Left lobe of liver (tissue), 2 donors: ENCODE results near the gene TMEM150A. TPM values are rescaled to one million over a fixed set of nuclear protein-coding genes. Genes with fewer than 3 reads are reported as not detected.
A peak's percentile ranks its signal among the peaks of the same experiment; 100 is the strongest.
"Not testable (repeated sequence)": the region's sequence is repeated elsewhere in the genome, so short reads cannot be mapped to it uniquely, and the experiment has no call there.

Source experiments
- ATAC-seq: fragments of 200-7000 bp; cut with Tn5 transposase; one replicate; pipeline ENCODE4 v1.9.1; 2020; ENCODE audit warnings: mild to moderate bottlenecking, moderate library complexity
- DNase-seq: peaks from one replicate; pipeline ENCODE4 v3.0.0-alpha.2; 2020; ENCODE audit warnings: low spot score
- total RNA-seq: library from RNA; stranded (reverse); gene quantifications from one replicate; pipeline ENCODE4 v1.2.1, GENCODE V29; 2021
- donor health status: DM: no; HTN: no; CAD: no; lungs with moderate emphysema.
- donor health status: DM: no; HTN: yes; CAD: no.

Gene TMEM150A
- total RNA-seq, 1 donor from 2014 or later = 20.0 TPM

DNA sequence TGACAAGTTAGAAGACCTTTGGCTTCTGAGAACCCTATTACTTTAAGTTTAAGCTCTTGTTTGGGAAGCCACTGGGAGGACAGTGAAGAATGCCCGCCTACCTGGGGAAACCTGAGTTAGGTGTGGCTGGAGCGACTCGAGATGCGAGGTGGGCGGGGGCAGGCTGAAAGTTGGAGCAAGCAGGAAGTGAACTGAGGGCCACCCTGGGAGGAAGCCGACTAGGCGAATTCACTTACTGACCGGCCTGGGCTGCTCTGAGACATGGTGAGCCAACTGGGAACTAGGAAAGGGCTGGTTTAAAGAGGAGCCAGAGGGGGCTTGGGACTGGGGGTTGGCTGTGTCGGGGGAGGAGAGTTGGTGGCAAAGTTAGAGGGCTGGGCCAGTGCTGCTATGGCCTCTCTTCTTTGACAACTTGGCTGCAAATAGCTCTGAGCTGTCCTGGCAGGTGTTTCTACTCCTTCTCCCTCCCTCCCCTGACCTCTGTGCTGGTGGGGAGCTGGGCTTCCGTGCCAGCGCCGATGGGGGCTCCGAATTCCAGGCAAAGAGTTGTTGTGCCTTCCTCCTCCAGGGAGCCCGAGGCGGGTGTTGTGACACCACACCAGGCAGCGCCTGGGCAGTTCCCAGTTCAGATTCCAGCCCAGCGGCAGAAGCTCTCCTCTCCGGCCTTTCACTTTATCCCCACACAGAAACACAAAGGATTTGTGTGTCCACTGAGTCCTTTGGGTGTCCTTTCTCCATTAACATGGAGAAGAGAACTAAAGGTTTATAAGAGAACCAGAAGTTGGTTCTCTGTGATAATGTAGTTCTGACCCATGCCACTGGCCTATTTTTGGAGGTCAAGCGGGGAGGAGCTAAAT lies 24.9 kb downstream of the TMEM150A start, which contains the start of gene VAMP8:
Gene VAMP8 (plus strand): TSS at position 201 of the 857 bp plus-strand sequence. CDS start 61 bp downstream, at position 262.
- ATAC-seq = peak; percentile 83
- DNase-seq = peak; percentile 75

DNA sequence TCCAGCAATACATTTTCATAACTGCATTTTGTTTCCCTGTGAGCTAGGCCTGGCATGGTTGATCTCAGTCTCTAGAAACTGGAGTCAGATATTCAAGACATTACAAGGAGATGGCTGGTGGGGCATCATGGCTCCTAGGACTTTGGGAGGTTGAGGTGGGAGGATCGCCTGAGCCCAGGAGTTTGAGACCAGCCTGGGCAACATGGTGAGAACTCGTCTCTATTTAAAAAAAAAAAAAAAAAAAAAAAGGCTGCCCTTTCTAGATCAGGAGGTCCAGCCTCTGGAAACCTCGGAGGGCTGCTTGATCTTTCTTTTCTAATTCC lies 25.5 kb downstream of the TMEM150A start:
- ATAC-seq (no peak), DNase-seq (no peak)

DNA sequence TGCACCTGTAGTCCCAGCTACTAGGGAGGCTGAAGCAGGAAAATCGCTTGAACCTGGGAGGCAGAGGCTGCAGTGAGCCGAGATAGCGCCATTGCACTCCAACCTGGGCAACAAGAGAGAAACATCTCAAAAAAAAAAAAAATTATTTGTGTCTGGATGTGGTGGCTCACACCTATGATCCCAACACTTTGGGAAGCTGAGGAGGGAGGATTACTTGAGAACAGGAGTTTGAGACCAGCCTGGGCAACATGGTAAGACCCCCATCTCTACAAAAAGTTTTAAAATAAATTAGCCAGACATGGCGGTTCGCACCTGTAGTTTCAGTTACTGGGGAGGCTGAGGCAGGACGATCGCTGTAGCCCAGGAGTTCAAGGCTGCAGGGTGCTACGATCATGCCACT lies 26.8 kb downstream of the TMEM150A start:
- no peak for DNase-seq
- ATAC-seq = no peak

DNA sequence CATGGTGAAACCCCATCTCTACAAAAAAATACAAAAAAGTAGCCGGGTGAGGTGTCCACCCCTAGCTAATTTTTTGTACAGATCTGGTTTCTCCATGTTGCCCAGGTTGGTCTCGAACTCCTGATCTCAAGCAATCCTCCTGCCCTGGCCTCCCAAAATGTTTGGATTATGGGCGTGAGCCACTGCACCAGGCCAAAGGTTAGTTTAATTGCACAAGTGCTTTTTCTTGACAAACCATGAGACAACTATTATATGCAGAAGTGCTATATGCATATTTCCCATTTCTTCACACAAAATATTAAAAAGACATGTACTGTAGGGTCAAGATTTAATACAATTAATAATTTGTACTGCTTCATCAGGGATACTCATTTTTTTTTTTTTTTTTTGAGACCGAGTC lies 36.2 kb downstream of the TMEM150A start:
- ATAC-seq = no peak
- no peak for DNase-seq

DNA sequence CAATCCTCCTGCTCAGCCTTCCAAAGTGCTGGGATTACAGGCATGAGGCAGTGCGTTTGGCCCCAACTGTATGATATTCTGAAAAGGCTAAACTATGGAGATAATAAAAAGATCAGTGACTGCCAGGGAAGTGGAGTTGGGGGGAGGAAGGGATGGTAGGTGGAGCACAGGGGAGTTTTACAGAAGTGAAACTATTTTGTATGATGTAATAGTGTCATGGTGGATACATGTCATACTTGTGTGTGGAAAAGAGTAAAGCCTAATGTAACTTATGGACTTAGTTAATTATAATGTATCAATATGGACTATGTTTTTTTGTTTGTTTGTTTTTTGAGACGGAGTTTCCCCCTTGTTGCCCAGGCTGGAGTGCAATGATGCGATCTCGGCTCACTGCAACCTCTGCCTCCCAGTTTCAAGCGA lies 38.3 kb downstream of the TMEM150A start:
- ATAC-seq = no peak
- no peak for DNase-seq

DNA sequence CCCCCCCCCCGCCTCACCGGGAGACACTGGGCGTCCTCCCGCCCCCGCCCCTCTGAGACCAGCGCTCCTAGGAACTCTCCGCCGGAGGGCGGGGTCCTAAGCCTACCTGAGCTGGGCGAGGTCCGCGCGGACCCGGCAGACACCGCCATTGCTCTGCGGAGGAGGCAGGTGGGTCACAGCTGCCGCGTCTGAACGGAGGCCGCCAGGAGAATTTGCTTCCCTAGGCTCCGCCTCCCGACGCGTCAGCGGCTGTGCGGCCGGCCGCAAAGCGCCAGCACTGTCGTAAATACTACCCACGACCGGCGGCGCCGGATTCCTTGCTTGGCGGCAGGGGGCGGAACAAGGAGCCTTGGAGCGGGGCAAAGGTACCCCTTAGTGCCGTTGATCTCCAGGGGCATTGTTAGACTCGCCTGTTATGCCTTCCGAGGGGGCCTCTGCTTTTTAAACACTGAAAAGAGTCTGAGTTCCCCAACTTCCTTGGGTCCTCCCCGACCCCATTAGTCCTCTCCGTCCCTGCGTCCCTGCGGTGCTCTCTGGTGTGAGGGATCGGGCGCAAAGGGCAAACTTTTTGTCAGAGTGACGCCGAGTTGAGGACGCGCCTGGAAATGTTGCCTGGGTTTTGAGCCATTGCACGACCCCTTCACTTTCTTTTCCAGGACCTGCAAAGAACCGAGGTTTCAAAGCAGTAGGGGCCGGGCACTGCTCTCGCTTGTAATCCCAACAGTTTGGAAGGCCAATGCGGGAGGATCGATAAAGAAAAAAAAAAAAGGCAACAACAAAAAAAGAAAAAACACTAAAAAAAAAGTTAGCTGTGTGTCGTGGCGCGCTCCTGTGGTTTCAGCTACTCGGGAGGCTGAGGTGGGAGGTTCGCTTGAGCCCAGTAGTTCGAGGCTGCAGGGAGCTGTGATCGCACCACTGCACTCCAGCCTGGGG lies 41.0 kb downstream of the TMEM150A start, which contains the start of gene GGCX:
Gene GGCX (minus strand): TSS at position 214 of the 933 bp plus-strand sequence. CDS start 65 bp downstream, at position 149.
- ATAC-seq (peak; percentile 86), DNase-seq (peak; percentile 98)

DNA sequence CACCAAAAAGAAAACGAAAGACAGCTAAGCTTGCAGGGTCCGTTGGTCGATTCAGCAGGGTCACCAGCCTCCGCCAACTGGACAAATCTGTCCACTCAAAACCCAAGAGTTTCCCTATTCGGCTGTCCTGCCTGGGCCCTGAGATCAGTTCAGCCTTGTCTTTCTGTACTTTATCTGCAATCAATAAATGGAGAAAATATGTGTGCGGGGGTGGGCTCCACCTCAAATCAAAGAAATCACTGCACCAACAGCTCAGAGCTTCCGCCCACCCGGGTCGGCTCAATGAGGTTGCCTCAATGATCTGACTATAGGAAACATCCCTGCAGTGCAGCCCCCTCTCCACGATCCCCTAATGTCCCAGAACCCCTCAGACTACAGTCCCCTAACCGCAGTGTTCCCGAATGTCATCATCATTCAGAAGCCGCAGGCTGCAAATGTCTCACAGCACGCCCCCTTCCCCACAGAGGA lies 41.7 kb downstream of the TMEM150A start:
- DNase-seq = no peak

DNA sequence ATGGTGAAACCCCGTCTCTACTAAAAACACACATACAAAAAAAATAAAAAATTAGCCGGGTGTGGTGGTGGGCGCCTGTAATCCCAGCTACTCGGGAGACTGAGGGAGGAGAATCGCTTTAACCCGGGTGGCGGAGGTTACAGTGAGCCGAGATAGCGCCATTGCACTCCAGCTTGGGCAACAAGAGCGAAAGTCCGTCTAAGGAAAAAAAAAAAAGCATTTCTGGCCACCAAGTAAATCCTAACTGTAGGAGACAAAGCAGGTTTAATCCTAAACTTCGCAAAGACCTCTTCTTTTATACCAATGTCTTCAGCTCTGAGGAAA lies 42.1 kb downstream of the TMEM150A start:
- DNase-seq, ATAC-seq: not testable (repeated sequence)

More for the DNA sequence above, 41.7 kb downstream of the TMEM150A start:
- peak; percentile 1 for ATAC-seq

DNA sequence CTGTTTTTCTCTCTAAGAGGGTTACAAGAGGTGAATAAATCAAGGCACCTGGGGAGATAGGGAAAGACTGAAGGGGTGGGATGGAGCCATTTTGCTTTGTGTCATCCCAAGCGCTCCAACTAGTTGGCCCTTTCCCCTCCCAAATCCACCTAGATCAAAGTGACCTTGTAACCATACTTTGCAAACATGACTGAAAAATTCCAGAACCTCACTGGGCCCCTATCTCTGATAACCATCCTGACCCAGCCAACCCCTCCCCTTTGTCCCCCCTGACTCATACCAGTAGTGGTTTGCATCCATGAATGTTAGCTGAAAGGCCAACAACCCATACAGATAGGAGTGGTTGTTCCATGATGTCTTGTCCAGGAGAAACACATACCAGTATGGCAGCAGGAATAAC lies 44.3 kb downstream of the TMEM150A start:
- ATAC-seq (no peak), DNase-seq (no peak)

DNA sequence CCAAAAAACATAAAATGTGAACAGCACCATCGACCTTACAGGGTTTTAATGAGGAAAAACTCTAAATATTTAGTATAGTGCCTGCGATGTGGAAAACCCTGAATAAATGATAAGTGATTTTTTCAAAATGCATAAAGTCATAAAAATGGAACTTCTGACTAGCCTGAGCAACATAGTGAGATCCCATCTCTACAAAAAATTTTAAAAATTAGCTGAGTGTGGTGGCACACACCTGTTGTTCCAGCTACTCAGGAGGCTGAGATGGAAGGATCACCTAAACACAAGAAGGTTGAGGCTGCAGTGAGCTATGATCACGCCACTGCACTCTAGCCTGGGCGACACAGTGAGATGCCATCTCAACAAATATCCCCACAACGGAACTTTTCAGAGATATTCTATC lies 45.4 kb downstream of the TMEM150A start:
- ATAC-seq = no peak
- DNase-seq = no peak

DNA sequence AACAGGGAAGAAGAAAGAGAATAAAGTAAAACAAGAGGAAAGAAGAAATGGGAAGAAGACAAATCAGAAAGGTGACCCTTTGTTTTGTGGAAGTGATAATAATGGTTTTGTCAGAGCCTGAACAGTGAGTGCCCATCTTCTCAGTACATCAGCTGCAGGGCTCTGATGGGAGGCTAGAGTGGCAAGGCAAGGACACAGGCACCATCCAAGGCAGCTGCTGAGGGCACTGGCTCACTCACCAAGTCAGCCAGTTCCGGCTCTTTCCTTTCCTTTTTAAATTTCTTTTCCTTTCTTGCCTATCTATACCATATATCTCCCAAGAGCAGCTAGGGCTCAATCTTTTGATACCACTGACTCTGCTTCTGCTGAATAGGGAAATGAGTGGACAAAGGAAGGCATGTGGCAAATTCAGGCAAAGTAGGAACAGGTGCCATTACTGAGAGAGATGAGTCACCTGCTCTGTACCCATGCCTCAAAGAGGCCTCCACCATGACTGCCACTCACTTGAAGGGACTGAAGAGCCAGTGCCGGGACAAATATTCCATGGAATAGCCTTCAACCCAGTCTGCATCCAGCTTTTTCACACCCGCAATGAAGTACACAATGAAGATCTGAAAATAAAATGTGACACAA lies 47.4 kb downstream of the TMEM150A start:
- ATAC-seq = no peak
- no peak for DNase-seq

DNA sequence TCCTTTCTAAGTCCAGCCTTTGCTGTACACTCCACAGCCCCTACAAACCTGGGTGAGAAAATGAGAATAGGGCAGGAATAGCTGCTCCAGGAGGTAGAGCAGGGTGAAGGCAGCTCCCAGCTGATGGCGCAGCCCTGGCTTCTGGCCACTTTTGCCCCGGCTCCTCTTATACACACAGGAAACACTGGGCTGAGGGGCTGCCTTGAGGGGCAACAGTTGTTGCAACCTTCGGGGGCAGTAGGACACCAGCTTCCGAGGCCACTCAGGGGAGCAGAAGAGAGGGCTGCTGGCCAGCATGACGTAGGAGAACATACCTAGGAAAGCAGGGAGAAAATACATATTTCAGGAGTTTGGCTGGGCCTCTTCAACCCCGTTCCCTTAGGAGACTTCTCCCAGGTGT lies 49.3 kb downstream of the TMEM150A start:
- DNase-seq (no peak), ATAC-seq (no peak)

DNA sequence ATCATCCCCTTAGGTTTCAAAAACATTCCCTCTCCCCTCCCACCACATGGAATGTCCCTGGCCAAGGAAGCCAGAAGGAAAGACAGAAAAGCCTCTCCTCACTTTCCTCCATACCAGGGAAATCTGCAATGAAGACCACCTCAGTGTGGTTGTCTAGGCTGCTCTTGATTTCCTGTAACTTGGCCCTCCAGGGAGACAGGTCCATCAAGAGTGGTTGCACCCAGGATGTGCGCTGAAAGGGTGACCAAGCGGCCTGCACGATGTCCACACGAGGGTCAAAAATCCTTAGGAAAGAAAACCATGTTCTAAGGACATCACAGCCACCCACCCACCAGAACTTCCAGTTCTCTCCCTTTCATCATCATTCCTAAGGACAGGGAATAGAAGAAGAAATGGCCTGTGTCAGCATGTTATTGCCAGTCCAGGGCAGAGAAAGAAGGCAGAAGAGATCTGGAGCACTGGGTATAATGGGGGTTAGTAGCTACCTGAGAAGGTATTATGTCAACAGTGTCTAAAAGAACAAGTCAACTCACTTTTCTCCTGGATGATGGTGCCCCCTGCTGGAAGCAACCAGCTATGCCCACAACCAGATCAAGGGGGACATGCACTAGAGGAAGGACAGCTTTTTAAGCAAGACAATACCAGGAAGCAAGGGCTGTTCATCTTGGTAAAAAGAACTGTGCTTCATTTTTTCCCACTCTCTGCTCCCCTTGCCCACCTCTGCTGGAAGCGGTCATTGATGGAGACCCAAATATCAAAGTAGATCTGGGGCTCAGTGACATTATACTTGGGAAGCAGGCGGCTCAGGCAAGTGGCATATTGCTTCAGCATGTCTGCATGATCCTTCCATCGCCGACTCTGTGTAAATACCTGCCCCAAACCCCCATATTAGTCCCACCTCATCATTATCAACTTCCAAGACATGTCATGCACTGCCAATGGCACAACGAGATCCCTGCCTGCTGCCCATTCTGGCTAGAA lies 50.5 kb downstream of the TMEM150A start:
- DNase-seq = peak; percentile 80
- peak; percentile 83 for ATAC-seq

DNA sequence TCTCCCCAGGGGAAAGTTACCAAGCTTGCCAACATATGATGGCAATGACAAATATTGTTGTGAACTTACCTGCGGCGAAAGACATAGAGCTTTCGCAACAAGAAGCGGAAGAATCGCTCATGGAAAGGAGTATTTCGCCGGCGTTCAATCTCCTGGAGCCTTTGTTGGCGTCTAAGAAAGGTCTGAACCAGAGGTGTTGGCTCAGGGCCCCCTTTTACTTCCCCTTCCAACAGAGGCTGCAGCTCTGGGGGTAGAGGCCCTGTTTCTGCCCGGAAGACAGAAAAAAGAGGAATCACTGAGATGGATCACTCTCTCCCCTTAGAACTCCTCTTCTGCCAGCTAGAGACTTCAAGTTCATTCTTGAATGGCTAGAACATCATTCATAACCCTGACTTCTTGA lies 52.0 kb downstream of the TMEM150A start:
- ATAC-seq (no peak), DNase-seq (no peak)

DNA sequence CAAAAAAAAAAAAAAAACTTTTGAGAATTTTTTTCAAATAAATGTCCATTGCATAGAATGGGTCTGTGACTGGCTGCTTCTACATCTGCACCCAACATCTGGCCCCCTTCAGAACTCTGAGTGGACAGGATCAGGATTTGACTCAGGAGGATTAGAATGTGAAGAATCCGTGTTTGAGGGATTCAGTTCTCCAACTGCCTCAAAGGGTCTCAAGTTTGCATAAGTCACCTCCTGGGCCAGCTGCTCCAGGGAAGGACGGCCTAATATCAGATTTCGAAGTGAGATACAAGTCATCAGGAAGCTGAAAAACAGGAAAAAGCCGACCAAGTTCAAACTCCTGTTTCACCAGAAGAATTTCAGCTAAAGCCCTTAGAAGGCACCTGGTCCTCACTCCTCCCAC lies 52.7 kb downstream of the TMEM150A start:
- no peak for ATAC-seq
- DNase-seq = no peak

DNA sequence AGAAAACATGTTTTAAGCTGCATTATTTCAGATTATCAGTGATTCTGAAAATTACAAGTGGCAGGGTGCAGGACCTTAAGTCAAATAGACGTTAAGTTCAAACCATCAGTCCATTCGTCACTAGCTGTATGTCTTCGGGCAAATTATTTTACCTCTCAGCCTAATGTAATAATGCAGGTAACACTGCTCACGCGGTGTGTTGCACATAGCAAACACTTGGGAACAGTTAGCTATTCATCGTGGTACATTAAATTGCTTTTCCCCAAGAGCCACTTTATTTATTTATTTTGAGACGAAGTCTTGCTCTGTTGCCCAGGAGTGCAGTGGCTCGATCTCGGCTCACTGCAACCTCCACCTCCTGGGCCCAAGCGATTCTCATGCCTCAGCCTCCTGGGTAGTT lies 53.4 kb downstream of the TMEM150A start:
- DNase-seq = no peak
- ATAC-seq = no peak

DNA sequence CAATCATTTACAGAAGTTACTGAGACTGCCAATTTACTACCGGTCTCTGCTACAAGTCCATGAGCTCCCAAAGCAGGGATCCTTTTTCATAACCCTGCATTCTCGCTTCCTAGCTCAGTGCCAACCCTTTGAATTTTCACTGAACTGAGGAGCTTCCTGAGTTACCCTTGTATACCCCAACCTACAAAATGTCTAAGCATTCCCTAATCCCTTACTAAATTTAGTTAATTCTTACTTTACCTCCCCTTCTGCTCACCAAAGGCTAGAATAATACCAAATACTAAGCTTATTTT lies 53.9 kb downstream of the TMEM150A start:
- no peak for DNase-seq
- no peak for ATAC-seq
